HCT116 (cell line): ENCODE results near the gene GLRB. TPM values are rescaled to one million over a fixed set of nuclear protein-coding genes. Genes with fewer than 3 reads are reported as not detected.

Experiments used
- ATAC-seq: fragments of 200-7000 bp; cut with Tn5 transposase; 2 replicates; pipeline ENCODE4 v1.9.1; 2020; ENCODE audit warnings: mild to moderate bottlenecking, moderate library complexity
- BruUV-seq: library from RNA; stranded (reverse); fragments of 400-500 nt; replicated peaks from 2 replicates; lab custom pipeline; 2021; lab: Mats Ljungman, UMichigan
- CTCF ChIA-PET: fragments of 300-600 bp; sonication (Branson Sonifier 250); formaldehyde crosslinking; loops from one replicate; lab custom pipeline; 2021; ENCODE audit warnings: antibody characterized with exemption; lab: Charles Lee
- POLR2A ChIA-PET: fragments of 300-600, 350-600 bp; sonication (Branson Sonifier 250); formaldehyde crosslinking; loops from one replicate; lab custom pipeline; 2021; ENCODE audit warnings: antibody characterized with exemption; lab: Charles Lee
- RAD21 ChIA-PET, 2 experiments: fragments of 300-600 bp; sonication (Branson Sonifier 250); formaldehyde crosslinking; loops; one replicate each; lab custom pipeline; 2023; ENCODE audit warnings: low total read pairs in 2 of 2; ENCODE audit not compliant: uncharacterized antibody in 2 of 2, unreplicated experiment in 2 of 2, low non-redundant PET in 1 of 2; lab: Charles Lee
- DNase-seq: peaks from one replicate; pipeline ENCODE4 v3.0.0-alpha.2; 2010; ENCODE audit warnings: low read depth, low spot score
- H2AFZ ChIP-seq: fragments of 200-600 bp; shearing (Covaris generic), sonication (generic); 2 replicates; pipeline ENCODE4 v1.6.1; 2017; ENCODE audit warnings: low read depth, mixed run types, mixed read lengths, antibody characterized with exemption, low read length; ENCODE audit not compliant: poor library complexity, severe bottlenecking
- H3K27ac ChIP-seq: 2 replicates; pipeline ENCODE4 v1.5.1; 2012; ENCODE audit warnings: low read depth, low read length
- H3K27me3 ChIP-seq: fragments of 200-600 bp; sonication (generic); 2 replicates; pipeline ENCODE4 v1.6.1; 2016; ENCODE audit warnings: mixed run types, low read length, mixed read lengths; ENCODE audit not compliant: insufficient read depth
- H3K36me3 ChIP-seq, 2 experiments: fragments of 200-500 bp in 1 of 2; fragments of 200-600 bp in 1 of 2; sonication (Bioruptor generic) in 1 of 2; sonication (generic) in 1 of 2; 2 replicates each; pipeline versions ENCODE4 v1.5.1 to v1.6.1; 2014 to 2016; ENCODE audit warnings: low read length in 2 of 2, inconsistent platforms in 1 of 2, mixed read lengths in 1 of 2, mixed run types in 1 of 2; ENCODE audit not compliant: insufficient read depth in 2 of 2, control insufficient read depth in 1 of 2
- H3K4me1 ChIP-seq, 2 experiments: fragments of 200-600 bp in 1 of 2; sonication (generic) in 1 of 2; 2 replicates each; pipeline versions ENCODE4 v1.5.1 to v1.6.1; 2012 to 2017; ENCODE audit warnings: low read length in 2 of 2, inconsistent platforms in 1 of 2, mild to moderate bottlenecking in 1 of 2, mixed read lengths in 1 of 2, mixed run types in 1 of 2, moderate library complexity in 1 of 2; ENCODE audit not compliant: insufficient read depth in 2 of 2, control insufficient read depth in 1 of 2
- H3K4me2 ChIP-seq: fragments of 200-600 bp; sonication (generic); 2 replicates; pipeline ENCODE4 v1.6.1; 2017; ENCODE audit warnings: mixed run types, low read length, mixed read lengths
- H3K4me3 ChIP-seq, 2 experiments: fragments of 200-600 bp in 1 of 2; sonication (generic) in 1 of 2; replicated peaks in 1 of 2; 2 replicates each; pipeline ENCODE4 v1.5.1; 2011 to 2016; ENCODE audit warnings: low read length in 2 of 2, control low read depth in 1 of 2, low read depth in 1 of 2, mild to moderate bottlenecking in 1 of 2, mixed read lengths in 1 of 2, mixed run types in 1 of 2
- H3K79me2 ChIP-seq: fragments of 200-600 bp; sonication (generic); 2 replicates; pipeline ENCODE4 v1.6.1; 2017; ENCODE audit warnings: mild to moderate bottlenecking, mixed run types, low read length, moderate library complexity, mixed read lengths; ENCODE audit not compliant: insufficient read depth
- H3K9ac ChIP-seq: fragments of 200-600 bp; sonication (generic); 2 replicates; pipeline ENCODE4 v1.6.1; 2016; ENCODE audit warnings: low read length, mixed read lengths
- H3K9me2 ChIP-seq: fragments of 200-600 bp; sonication (generic), shearing (Covaris generic); 2 replicates; pipeline ENCODE4 v1.6.1; 2017; ENCODE audit warnings: mixed run types, mild to moderate bottlenecking, moderate library complexity; ENCODE audit not compliant: insufficient read depth
- H3K9me3 ChIP-seq, 2 experiments: fragments of 200-500 bp in 1 of 2; fragments of 200-600 bp in 1 of 2; sonication (Bioruptor generic) in 1 of 2; sonication (generic) in 1 of 2; 2 replicates each; pipeline ENCODE4 v1.6.1; 2014 to 2017; ENCODE audit warnings: low read length in 2 of 2, mixed read lengths in 2 of 2, inconsistent platforms in 1 of 2, low read depth in 1 of 2, mild to moderate bottlenecking in 1 of 2, mixed run types in 1 of 2, moderate library complexity in 1 of 2; ENCODE audit not compliant: control insufficient read depth in 1 of 2, insufficient read depth in 1 of 2
- H4K20me1 ChIP-seq: fragments of 200-600 bp; sonication (generic), shearing (Covaris generic); 2 replicates; pipeline ENCODE4 v1.6.1; 2017; ENCODE audit warnings: mixed run types, mild to moderate bottlenecking, moderate library complexity; ENCODE audit not compliant: insufficient read depth
- CEBPB ChIP-seq: IDR thresholded peaks from 2 replicates; pipeline ENCODE4 v1.6.1; 2012; ENCODE audit warnings: low read depth
- CTCF ChIP-seq, 3 experiments: fragments of 200-600 bp in 1 of 3; sonication (generic) in 1 of 3; IDR thresholded peaks in 2 of 3; conservative IDR thresholded peaks in 1 of 3; 2 replicates each; pipeline ENCODE4 v1.5.1; 2012 to 2017; ENCODE audit warnings: low read depth in 2 of 3, low read length in 2 of 3, antibody characterized with exemption in 1 of 3, borderline replicate concordance in 1 of 3, control low read depth in 1 of 3, mild to moderate bottlenecking in 1 of 3, mixed read lengths in 1 of 3, mixed run types in 1 of 3, moderate library complexity in 1 of 3; ENCODE audit not compliant: insufficient read depth in 1 of 3
- EGR1 ChIP-seq: IDR thresholded peaks from 2 replicates; pipeline ENCODE4 v1.6.1; 2012; ENCODE audit warnings: low read depth
- ELF1 ChIP-seq: IDR thresholded peaks from 2 replicates; pipeline ENCODE4 v1.6.1; 2012; ENCODE audit warnings: low read depth, borderline replicate concordance
- EZH2 ChIP-seq: fragments of 200-600 bp; sonication (generic); IDR thresholded peaks from 2 replicates; pipeline ENCODE4 v1.6.1; 2017; ENCODE audit warnings: antibody characterized with exemption, mixed run types
- EZH2phosphoT487 ChIP-seq: fragments of 200-600 bp; IDR thresholded peaks from 2 replicates; pipeline ENCODE4 v1.6.1; 2018; ENCODE audit warnings: antibody characterized with exemption, borderline replicate concordance
- JUND ChIP-seq: IDR thresholded peaks from 2 replicates; pipeline ENCODE4 v1.6.1; 2012
- MAX ChIP-seq: IDR thresholded peaks from 2 replicates; pipeline ENCODE4 v1.6.1; 2012
- POLR2A ChIP-seq: IDR thresholded peaks from 2 replicates; pipeline ENCODE4 v1.7.0; 2011; ENCODE audit warnings: borderline replicate concordance; ENCODE audit not compliant: insufficient read depth, insufficient read length; ENCODE audit errors: extremely low read depth
- RAD21 ChIP-seq: IDR thresholded peaks from 2 replicates; pipeline ENCODE4 v1.6.1; 2012; ENCODE audit warnings: low read depth, mild to moderate bottlenecking
- SIN3A ChIP-seq: IDR thresholded peaks from 2 replicates; pipeline ENCODE4 v1.6.1; 2012; ENCODE audit warnings: low read depth
- SP1 ChIP-seq: IDR thresholded peaks from 2 replicates; pipeline ENCODE4 v1.6.1; 2012; ENCODE audit warnings: low read depth
- SRF ChIP-seq: IDR thresholded peaks from 2 replicates; pipeline ENCODE4 v1.6.1; 2012; ENCODE audit warnings: low read depth
- TCF7L2 ChIP-seq: IDR thresholded peaks from 2 replicates; pipeline ENCODE4 v1.7.0; 2011; ENCODE audit warnings: borderline replicate concordance, inconsistent platforms; ENCODE audit not compliant: insufficient read depth, insufficient read length; ENCODE audit errors: extremely low read depth
- YY1 ChIP-seq: IDR thresholded peaks from 2 replicates; pipeline ENCODE4 v1.6.1; 2011; ENCODE audit warnings: low read length, low read depth, moderate library complexity, mild to moderate bottlenecking; ENCODE audit not compliant: insufficient replicate concordance; ENCODE audit errors: extremely low read depth
- ZFX ChIP-seq: fragments of 450-650 bp; IDR thresholded peaks from 2 replicates; pipeline ENCODE4 v1.6.1; 2017
- ZNF274 ChIP-seq: fragments of 200-500 bp; sonication (Bioruptor generic); IDR thresholded peaks from 2 replicates; pipeline ENCODE4 v1.6.1; 2014; ENCODE audit warnings: mild to moderate bottlenecking, low read depth, low read length, inconsistent platforms
- intact Hi-C: fragments of 100-400 bp; cut with micrococcal nuclease; formaldehyde crosslinking; loops from 2 replicates; pipeline ENCODE4 v1.10.0; 2022
- total RNA-seq: library from RNA; stranded (reverse); gene quantifications from one replicate; pipeline ENCODE4 v1.2.1, GENCODE V29; 2021; ENCODE audit not compliant: unreplicated experiment
- TF ChIP-seq, protein P1 (sequence below): IDR thresholded peaks from 2 replicates; pipeline ENCODE4 v1.6.1; 2011; ENCODE audit warnings: mild to moderate bottlenecking, low read length, moderate library complexity; ENCODE audit not compliant: insufficient replicate concordance; ENCODE audit errors: extremely low read depth
- TF ChIP-seq, protein P2 (sequence below): IDR thresholded peaks from 2 replicates; pipeline ENCODE4 v1.6.1; 2012

GLRB gene
- total RNA-seq, 1 experiment from 2014 or later = not detected

DNA sequence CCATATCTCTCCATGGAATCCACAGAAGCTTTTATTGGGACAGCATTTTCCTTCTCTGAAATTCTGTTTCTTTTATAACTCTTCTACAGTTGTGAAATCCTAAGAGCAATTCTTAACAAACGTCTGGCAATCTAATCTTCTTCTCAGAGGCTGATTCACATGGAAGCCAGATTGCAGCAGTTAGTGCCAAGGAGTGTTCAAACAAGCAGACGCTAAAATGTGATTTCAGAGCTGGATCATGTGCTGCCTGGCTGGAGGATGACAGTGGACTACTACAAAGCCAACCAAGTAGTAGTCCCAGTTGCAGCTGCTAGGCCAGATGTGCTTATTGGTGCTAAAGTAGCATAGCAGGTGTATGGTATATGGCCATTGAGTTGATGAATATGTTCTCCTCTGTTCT, 27.7 kb upstream of the GLRB start:
- no peaks in the 10 kb centered on the region for H3K79me2 ChIP-seq
- ChIA-PET RAD21 (no interaction called here), POLR2A (no interaction called here), CTCF (no interaction called here)
- no peaks in the 10 kb centered on the region for H3K36me3 ChIP-seq
- ATAC-seq (no peak), DNase-seq (no peak)
- no peaks in the 10 kb centered on the region for H3K9me2 ChIP-seq
- H4K20me1 ChIP-seq = no peaks in the 10 kb centered on the region
- TF ChIP-seq JUND (no peak), CEBPB (no peak), RAD21 (no peak), SRF (no peak), MAX (no peak), ZNF274 (no peak), TCF7L2 (no peak), POLR2A (no peak), EGR1 (no peak), EZH2phosphoT487 (no peak), SIN3A (no peak), SP1 (no peak), ELF1 (no peak), CTCF (IDR thresholded peaks at IDR 0.05 in 2 of 3, conservative IDR thresholded peaks at IDR 0.05 in 1 of 3; ENCODE audit: borderline replicate concordance in 1 of 3, insufficient read depth in 1 of 3, low read depth in 2 of 3, low read length in 2 of 3) (no peak), YY1 (no peak), EZH2 (no peak), ZFX (no peak)
- TF ChIP-seq, protein P1, sequence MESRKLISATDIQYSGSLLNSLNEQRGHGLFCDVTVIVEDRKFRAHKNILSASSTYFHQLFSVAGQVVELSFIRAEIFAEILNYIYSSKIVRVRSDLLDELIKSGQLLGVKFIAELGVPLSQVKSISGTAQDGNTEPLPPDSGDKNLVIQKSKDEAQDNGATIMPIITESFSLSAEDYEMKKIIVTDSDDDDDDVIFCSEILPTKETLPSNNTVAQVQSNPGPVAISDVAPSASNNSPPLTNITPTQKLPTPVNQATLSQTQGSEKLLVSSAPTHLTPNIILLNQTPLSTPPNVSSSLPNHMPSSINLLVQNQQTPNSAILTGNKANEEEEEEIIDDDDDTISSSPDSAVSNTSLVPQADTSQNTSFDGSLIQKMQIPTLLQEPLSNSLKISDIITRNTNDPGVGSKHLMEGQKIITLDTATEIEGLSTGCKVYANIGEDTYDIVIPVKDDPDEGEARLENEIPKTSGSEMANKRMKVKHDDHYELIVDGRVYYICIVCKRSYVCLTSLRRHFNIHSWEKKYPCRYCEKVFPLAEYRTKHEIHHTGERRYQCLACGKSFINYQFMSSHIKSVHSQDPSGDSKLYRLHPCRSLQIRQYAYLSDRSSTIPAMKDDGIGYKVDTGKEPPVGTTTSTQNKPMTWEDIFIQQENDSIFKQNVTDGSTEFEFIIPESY = no peak
- TF ChIP-seq, protein P2, sequence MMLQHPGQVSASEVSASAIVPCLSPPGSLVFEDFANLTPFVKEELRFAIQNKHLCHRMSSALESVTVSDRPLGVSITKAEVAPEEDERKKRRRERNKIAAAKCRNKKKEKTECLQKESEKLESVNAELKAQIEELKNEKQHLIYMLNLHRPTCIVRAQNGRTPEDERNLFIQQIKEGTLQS = no peak
- no peaks in the 10 kb centered on the region for H3K9me3 ChIP-seq
- H3K4me2 ChIP-seq = no peak overlapping the region
- intact Hi-C loops = loop anchor here (5.0 kb wide), 1 partner anchor 76 kb away; the partner anchor contains the start of gene PDGFC
- H3K9ac ChIP-seq = no peak overlapping the region
- no peaks in the 10 kb centered on the region for H3K27me3 ChIP-seq
- no peak overlapping the region for H3K27ac ChIP-seq
- H3K4me1 ChIP-seq = no peaks in the 10 kb centered on the region
- no peak overlapping the region for H2AFZ ChIP-seq
- BruUV-seq = no TSS peak
- no peak overlapping the region for H3K4me3 ChIP-seq
